A673 (cell line): ENCODE data around the gene VRTN.

Source experiments
- EZH2 ChIP-seq: fragments of 200-600 bp; sonication (generic); IDR thresholded peaks from 2 replicates; pipeline ENCODE4 v1.6.1; 2017; ENCODE audit warnings: borderline replicate concordance, low read depth, mild to moderate bottlenecking, mixed read lengths, antibody characterized with exemption, low read length; ENCODE audit not compliant: poor library complexity, severe bottlenecking
- TF ChIP-seq, protein P1 (sequence below): fragments of 300-800, 200-600 bp; sonication (generic); conservative IDR thresholded peaks from 2 replicates; pipeline ENCODE4 v1.5.1; 2017; ENCODE audit warnings: low read depth, mild to moderate bottlenecking, antibody characterized with exemption, low read length, moderate library complexity, mixed read lengths

DNA sequence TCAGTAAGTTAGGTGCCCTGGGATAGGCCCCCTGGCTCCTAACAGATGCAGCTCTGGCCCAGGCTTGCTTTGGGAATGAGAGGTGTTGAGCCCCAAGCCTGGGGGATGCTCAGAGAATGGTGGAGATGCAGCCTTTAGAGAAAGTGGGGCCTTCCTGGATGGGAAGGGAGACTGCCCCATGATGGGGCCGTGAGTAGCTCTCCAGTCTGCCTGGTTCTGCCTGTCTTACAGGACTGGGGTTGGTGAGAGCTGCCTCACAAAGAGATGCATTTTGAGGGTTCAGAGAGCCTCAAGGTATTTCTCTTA lies 523 bp upstream of the VRTN start:
- TF ChIP-seq, protein P1, sequence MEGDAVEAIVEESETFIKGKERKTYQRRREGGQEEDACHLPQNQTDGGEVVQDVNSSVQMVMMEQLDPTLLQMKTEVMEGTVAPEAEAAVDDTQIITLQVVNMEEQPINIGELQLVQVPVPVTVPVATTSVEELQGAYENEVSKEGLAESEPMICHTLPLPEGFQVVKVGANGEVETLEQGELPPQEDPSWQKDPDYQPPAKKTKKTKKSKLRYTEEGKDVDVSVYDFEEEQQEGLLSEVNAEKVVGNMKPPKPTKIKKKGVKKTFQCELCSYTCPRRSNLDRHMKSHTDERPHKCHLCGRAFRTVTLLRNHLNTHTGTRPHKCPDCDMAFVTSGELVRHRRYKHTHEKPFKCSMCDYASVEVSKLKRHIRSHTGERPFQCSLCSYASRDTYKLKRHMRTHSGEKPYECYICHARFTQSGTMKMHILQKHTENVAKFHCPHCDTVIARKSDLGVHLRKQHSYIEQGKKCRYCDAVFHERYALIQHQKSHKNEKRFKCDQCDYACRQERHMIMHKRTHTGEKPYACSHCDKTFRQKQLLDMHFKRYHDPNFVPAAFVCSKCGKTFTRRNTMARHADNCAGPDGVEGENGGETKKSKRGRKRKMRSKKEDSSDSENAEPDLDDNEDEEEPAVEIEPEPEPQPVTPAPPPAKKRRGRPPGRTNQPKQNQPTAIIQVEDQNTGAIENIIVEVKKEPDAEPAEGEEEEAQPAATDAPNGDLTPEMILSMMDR, result no peak
- no peak for TF ChIP-seq EZH2
